ENCODE data around the gene C4BPB.

The C4BPB gene

GRCh38 chr1:207134581-207134980, 45.9 kb downstream of the C4BPB start:
- Histone ChIP-seq H3K4me3 (ENCODE audit: insufficient read depth, low read depth, low read length) (no peak overlapping the region), H3K36me3 (ENCODE audit: control insufficient read depth, insufficient read depth, low read length) (no peaks in the 10 kb centered on the region), H3K9me3 (ENCODE audit: control insufficient read depth, low read length) (no peaks in the 10 kb centered on the region), H3K27me3 (ENCODE audit: control insufficient read depth, insufficient read depth, low read length, poor library complexity, severe bottlenecking) (no peaks in the 10 kb centered on the region), H3K4me1 (ENCODE audit: control insufficient read depth, insufficient read depth, low read length) (no peaks in the 10 kb centered on the region), H3K27ac (ENCODE audit: insufficient read depth, low read depth, low read length, poor library complexity, severe bottlenecking) (no peak overlapping the region)
- 89 to 95% methylated on average over 1 of the region's 1 CpG for WGBS, 2 experiments

GRCh38 chr1:207139616-207140015, 51.0 kb downstream of the C4BPB start:
- H3K36me3 ChIP-seq (ENCODE audit: control insufficient read depth, insufficient read depth, low read length): no peaks in the 10 kb centered on the region
- no peak overlapping the region for H3K4me3 ChIP-seq (ENCODE audit: insufficient read depth, low read depth, low read length)
- no peaks in the 10 kb centered on the region for H3K27me3 ChIP-seq (ENCODE audit: control insufficient read depth, insufficient read depth, low read length, poor library complexity, severe bottlenecking)
- H3K4me1 ChIP-seq (ENCODE audit: control insufficient read depth, insufficient read depth, low read length): no peaks in the 10 kb centered on the region
- no peaks in the 10 kb centered on the region for H3K9me3 ChIP-seq (ENCODE audit: control insufficient read depth, low read length)
- no peak overlapping the region for H3K27ac ChIP-seq (ENCODE audit: insufficient read depth, low read depth, low read length, poor library complexity, severe bottlenecking)
- 93 to 100% methylated on average over 1 of the region's 1 CpG for WGBS, 2 experiments

GRCh38 chr1:207140536-207140935, 51.9 kb downstream of the C4BPB start:
- H3K4me1 ChIP-seq (ENCODE audit: control insufficient read depth, insufficient read depth, low read length): no peaks in the 10 kb centered on the region
- no peak overlapping the region for H3K27ac ChIP-seq (ENCODE audit: insufficient read depth, low read depth, low read length, poor library complexity, severe bottlenecking)
- 80 to 83% methylated on average over 1 of the region's 1 CpG for WGBS, 2 experiments
- H3K4me3 ChIP-seq (ENCODE audit: insufficient read depth, low read depth, low read length): no peak overlapping the region
- no peaks in the 10 kb centered on the region for H3K36me3 ChIP-seq (ENCODE audit: control insufficient read depth, insufficient read depth, low read length)
- no peaks in the 10 kb centered on the region for H3K27me3 ChIP-seq (ENCODE audit: control insufficient read depth, insufficient read depth, low read length, poor library complexity, severe bottlenecking)
- H3K9me3 ChIP-seq (ENCODE audit: control insufficient read depth, low read length): no peaks in the 10 kb centered on the region

GRCh38 chr1:207145401-207146058, 56.9 kb downstream of the C4BPB start:
- H3K36me3 ChIP-seq (ENCODE audit: control insufficient read depth, insufficient read depth, low read length): no peaks in the 10 kb centered on the region
- no peak overlapping the region for H3K27ac ChIP-seq (ENCODE audit: insufficient read depth, low read depth, low read length, poor library complexity, severe bottlenecking)
- WGBS, 2 experiments: 89 to 91% methylated on average over 5 of the region's 5 CpGs
- H3K4me3 ChIP-seq (ENCODE audit: insufficient read depth, low read depth, low read length): no peak overlapping the region
- no peaks in the 10 kb centered on the region for H3K9me3 ChIP-seq (ENCODE audit: control insufficient read depth, low read length)
- no peaks in the 10 kb centered on the region for H3K27me3 ChIP-seq (ENCODE audit: control insufficient read depth, insufficient read depth, low read length, poor library complexity, severe bottlenecking)
- H3K4me1 ChIP-seq (ENCODE audit: control insufficient read depth, insufficient read depth, low read length): no peaks in the 10 kb centered on the region

All from ectodermal cell (in vitro differentiated cells).